ENCODE results near the gene PNKP.

Gene PNKP

DNA sequence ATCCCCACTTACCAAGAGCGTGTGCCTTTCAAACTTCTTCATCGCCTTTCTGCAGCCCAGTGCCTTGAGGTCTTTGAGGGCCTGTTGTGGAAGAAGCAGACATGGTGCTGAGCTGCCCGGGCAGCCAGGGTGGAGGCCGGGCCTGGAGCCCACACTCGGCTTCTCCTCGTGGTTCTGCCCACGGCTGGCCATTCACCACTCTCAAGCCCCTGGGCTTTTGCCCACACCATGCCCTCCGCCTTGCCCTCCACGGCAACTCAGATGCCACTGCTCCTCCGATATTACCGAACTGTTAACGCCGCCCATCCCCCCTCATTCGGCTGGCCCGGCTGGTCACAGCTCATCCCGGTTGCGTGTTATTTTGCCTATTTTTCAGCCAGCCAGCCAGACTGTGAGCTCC, 24.0 kb upstream of the PNKP start:
- no peak for DNase-seq
- in situ Hi-C loops (cut with HindIII; ENCODE audit: low pct_ligation_motif_present, low pct_unique_long_range_greater_than_20kb, low sequenced_read_pairs) = no loop called here

DNA sequence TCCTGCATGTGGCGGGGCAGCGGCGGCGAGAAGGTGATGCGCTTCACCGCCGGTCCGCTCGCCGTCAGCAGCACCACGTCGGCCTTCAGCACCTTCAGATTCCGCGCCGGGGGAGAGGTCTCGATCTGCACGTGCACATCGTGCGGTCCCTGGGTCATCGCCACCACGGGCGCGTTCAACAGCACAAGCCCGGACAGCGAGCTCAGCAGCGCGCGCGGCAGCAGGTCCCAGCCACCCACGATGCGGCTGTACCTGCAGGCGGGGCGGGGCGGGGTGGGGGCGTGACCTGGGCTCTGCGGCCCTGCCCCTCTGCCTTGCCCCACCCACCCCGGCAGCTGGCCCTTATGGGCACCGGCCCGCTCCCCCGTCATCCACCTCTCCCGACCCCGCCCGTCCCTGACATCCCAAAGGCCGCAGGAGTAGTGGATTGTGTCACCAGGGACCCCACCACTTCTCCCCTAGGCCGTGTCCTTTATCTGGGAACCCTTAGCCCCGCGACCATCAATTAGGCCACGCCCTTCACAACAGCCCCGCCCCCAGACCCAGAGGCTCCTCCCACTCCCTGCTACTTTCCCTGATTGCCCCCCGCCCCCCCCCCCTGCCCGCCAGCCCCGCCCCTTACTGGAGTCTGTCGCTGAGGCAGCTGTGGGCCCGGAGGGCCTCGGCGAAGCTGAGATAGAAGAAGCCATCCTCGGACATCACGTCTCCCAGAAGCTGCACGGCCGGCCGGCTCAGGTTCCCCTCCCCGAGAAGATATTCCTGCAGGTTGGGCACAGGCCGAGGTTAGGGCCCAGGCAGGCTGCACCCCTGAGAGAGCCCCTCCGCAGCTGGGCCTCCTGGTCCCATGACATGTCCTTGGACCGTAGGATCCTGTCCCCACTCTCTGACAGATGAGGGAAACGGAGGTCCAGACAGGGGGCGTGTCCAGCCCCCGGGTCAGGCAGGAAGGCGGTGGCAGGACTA, 23.3 kb upstream of the PNKP start:
- DNase-seq = no peak
- in situ Hi-C loops (cut with HindIII; ENCODE audit: low pct_ligation_motif_present, low pct_unique_long_range_greater_than_20kb, low sequenced_read_pairs) = no loop called here

DNA sequence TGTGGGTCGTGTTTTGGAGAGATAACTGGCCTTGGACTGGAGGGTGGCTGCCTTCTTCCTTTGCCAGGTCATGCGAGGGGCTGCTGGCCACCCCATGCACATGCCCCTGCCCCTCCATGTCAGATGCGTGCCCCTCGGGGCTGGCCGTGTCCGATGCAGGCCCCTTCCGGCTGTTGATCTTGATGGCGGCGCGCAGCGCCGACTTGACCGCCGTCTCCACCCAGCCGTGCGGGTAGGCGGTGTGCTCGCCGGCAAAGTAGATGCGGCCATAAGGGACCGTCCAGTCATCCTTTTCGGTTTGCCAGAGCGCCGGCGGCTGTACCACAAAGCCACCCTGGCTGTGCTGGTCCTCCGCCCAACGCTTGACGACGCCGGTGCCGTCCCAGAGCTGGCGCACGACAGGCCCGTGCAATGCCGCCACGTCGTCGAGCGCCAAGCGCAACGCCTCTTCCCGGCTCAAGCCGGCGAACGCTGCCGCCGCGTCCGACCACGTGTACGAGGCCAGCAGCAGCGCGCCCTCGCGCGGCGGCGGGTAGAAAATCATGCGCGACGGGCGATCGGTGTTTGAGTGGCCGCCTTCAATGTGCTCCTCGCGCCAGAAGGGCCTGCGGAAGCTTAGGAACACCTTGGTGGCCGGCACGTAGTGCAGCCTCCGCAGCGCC, 22.4 kb upstream of the PNKP start:
- in situ Hi-C loops (cut with HindIII; ENCODE audit: low pct_ligation_motif_present, low pct_unique_long_range_greater_than_20kb, low sequenced_read_pairs) = no loop called here
- DNase-seq = no peak

DNA sequence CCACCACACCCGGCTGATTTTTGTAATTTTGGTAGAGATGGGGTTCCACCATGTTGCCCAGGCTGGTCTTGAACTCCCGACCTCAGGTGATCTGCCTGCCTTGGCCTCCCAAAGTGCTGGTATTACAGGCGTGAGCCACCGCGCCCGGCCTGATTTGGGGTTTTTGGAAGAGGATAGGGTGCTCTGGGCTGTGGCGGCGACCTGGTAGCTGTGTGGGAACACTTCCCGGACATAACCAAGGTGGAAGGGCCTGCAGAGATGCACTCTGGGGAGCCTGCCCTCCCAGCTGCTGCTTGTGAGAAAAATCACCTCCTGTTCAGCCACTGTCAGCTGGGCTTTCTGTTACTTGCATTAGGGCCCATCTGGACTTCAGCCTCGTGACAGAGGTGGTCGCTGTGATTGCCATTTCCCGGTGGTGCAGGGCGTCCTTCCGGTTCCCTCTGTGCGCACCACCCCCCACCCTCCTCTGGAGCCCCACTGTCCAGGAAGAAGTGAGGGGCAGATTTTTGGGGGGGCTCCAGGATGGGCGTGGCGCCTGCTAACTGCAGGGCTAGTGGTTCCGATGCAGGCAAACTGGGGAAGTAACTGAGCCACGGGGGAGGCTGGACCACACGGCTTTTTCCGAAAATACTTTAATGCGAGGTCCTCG, 21.8 kb upstream of the PNKP start:
- no peak for DNase-seq
- in situ Hi-C loops (cut with HindIII; ENCODE audit: low pct_ligation_motif_present, low pct_unique_long_range_greater_than_20kb, low sequenced_read_pairs) = no loop called here

DNA sequence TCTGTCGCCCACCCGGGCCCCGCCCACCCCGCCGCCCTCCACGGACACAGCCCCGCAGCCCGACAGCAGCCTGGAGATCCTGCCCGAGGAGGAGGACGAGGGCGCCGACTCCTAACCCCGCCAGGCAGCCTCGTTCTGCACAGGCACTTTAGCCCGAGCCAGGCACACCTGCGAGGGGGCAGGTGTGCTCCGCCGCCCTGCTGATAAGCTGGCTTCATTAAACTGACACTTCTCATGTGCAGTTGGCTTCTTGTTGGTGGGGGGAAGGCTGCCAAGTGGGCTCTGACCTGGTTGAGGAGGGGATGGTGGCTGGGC, 21.1 kb upstream of the PNKP start:
- in situ Hi-C loops (cut with HindIII; ENCODE audit: low pct_ligation_motif_present, low pct_unique_long_range_greater_than_20kb, low sequenced_read_pairs) = no loop called here
- no peak for DNase-seq

DNA sequence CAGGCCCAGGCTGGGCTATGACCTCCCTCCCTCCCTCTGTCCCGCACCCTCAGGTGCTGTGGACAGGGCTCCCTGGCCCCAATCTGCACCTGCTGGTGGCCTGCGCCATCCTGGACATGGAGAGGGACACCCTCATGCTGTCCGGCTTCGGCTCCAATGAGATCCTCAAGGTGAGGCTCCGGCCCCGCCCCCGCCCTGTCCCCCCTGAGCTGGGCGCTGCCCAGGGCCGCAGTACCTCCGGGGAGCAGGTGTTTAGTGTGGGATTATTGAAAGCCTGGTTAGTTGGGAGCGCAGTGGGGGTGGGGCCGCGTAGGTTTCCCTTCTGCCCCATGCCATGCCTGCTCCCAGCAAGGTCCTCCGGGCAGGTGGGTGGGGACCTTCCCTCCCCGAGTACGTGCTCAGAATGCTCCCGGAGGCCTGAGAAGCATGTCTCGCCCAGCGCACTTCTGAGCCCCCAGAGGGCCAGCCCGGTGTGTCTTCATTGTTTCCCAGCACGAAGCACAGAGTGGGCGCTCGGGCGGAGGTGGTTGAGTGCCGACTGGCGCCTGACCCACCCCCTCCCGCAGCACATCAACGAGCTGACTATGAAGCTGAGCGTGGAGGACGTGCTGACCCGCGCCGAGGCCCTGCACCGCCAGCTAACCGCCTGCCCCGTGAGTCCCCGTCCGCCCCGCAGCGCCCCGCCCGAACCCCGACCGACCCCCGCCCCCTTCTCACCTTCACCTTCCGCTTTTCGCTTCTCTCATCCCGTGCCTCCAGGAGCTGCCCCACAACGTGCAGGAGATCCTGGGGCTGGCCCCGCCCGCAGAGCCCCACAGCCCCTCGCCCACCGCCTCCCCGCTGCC, 20.5 kb upstream of the PNKP start:
- in situ Hi-C loops (cut with HindIII; ENCODE audit: low pct_ligation_motif_present, low pct_unique_long_range_greater_than_20kb, low sequenced_read_pairs) = no loop called here
- no peak for DNase-seq

DNA sequence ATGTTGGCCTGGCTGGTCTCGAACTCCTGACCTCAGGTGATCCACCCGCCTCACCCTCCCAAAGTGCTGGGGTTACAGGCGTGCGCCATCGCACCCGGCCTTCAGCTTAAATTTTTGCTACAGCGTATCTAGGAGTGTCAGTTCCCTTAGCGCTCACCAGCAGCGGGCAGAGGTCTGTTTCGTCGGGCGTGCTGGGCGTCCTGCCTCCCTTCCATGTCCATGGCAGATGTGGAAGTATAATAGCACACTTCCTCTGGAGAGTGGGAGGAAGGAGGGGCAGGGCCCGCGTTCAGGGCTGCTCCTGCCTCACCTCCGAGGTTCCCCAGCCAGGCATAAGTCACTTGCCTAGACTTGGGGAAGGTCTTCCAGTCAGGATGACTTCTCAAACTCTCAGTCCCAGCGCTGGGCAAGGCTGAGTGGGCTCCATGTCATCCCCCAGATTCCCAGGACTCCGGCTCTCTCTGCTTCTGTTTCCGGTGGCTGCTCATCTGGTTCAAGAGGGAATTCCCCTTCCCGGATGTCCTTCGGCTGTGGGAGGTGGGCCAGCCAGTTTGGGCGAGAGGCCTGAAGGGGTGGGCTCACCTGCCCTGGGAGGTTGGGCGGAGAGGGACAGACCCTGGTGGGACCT, 19.8 kb upstream of the PNKP start:
- in situ Hi-C loops (cut with HindIII; ENCODE audit: low pct_ligation_motif_present, low pct_unique_long_range_greater_than_20kb, low sequenced_read_pairs) = no loop called here
- no peak for DNase-seq

DNA sequence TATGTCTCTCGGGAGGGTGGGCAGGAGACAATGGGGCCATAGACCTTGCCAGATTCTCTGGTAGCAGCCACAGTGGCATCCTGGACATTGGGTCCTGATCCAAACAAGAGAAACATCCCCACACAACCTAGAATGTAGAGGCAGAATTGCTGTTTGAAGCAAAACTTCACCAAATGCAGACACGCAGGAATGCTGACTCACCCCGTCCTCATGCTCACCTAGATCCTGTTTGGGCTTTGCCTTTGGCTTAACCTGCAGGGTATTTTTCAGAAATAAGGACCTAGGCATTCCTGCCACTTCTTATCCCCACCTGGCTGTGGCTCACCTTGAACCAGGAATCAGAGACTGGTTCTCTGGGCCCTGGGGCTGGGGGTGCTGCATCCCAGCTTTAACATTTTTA, 17.4 kb upstream of the PNKP start:
- DNase-seq = no peak
- in situ Hi-C loops (cut with HindIII; ENCODE audit: low pct_ligation_motif_present, low pct_unique_long_range_greater_than_20kb, low sequenced_read_pairs) = no loop called here

DNA sequence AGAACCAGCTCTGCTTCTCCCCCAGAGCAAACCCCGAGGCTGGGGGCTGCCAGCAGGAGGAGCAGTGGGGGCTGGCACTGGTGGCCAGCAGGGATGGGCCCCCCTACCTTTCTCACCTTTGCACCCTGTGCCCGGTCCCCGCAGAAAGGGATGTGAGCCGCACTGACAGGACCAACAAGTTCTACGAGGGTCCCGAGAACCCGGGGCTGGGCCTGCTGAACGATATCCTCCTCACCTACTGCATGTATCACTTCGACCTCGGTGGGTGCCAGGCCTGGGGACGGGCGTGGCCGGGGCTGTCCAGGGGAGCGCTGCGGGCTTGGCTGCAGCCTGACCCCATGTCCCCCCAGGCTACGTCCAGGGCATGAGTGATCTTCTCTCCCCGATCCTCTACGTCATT, 16.7 kb upstream of the PNKP start:
- no peak for DNase-seq
- in situ Hi-C loops (cut with HindIII; ENCODE audit: low pct_ligation_motif_present, low pct_unique_long_range_greater_than_20kb, low sequenced_read_pairs) = no loop called here

DNA sequence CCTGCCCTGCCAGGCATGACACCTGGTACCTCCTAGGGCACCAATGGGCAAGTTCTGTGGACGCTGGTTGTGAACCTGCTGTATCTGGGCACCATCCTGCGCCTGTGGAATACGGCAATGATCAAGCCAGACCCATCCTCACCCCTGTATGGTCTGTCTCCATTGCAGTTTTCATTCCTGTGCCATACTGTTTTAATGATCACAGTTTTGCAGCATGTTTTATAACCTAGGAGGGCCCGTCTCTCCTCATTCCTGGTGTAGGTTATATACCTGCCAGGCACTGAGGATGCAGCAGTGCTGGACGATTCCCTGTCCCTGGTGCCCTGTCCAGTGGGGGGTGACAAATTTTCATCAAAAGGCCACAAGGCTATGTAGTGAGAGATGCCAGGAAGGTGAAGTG, 15.7 kb upstream of the PNKP start:
- in situ Hi-C loops (cut with HindIII; ENCODE audit: low pct_ligation_motif_present, low pct_unique_long_range_greater_than_20kb, low sequenced_read_pairs) = no loop called here
- no peak for DNase-seq

DNA sequence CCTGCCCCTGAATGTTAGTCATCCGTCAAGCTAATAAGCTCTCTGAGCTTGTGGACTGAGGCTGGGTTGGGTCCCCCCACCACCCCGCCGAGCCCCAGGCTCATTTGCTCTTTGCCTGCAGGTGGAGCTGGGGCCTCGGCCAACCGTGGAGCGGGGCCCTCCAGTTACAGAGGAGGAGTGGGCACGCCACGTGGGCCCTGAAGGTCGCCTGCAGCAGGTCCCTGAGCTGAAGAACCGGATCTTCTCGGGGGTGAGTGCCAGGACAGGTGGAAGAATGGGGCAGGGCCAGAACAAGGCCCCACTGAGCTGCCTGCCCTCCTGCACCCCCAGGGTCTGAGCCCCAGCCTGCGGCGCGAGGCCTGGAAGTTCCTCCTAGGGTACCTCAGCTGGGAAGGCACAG, 15.3 kb upstream of the PNKP start:
- no peak for DNase-seq
- in situ Hi-C loops (cut with HindIII; ENCODE audit: low pct_ligation_motif_present, low pct_unique_long_range_greater_than_20kb, low sequenced_read_pairs) = no loop called here

DNA sequence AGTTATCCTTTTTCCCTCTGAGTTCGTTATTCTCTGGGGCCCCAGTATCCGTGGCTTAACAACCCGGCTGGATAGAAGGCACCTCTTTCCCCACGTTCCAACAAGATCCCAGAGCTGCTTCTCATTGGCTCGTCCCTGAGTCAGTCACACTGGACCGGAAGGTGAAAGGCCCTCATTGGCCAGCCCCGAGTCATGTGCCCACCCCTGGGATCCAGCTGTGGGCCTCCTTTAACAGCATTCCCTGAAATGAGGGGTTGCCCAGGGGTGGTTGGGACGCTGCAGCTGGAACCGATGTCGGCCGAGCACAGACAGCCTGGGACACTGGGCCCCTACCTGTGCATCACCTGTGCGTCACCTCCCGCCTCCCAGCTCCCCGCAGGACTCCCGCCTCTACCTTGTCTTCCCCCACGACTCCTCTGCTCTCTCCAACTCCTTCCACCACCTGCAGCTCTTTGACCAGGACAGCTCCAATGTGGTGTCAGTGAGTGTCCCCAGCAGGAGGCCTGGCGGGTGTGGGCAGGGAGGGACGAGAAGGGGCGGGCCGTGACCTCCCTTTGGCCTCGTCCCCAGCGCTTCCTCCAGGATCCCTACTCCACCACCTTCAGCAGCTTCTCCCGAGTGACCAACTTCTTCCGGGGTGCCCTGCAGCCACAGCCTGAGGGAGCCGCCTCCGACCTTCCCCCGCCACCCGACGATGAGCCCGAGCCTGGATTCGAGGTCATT, 14.5 kb upstream of the PNKP start:
- no peak for DNase-seq
- in situ Hi-C loops (cut with HindIII; ENCODE audit: low pct_ligation_motif_present, low pct_unique_long_range_greater_than_20kb, low sequenced_read_pairs) = no loop called here

DNA sequence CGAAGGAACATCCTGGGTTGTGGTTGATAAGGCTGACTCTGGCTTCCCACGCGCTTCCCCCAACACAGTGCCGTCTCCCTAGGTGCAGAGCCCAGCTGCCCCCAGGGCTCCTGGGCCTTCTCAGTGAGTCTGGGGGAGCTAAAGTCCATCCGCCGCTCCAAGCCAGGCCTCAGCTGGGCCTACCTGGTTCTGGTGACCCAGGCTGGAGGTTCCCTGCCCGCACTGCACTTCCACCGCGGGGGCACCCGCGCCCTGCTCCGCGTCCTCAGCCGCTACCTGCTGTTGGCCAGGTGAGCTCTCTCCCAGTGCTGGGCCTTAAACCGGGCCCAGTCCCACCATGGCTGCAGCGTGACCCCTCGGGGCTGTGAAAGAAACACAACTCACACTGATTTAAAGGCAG, 13.8 kb upstream of the PNKP start:
- DNase-seq = no peak
- in situ Hi-C loops (cut with HindIII; ENCODE audit: low pct_ligation_motif_present, low pct_unique_long_range_greater_than_20kb, low sequenced_read_pairs) = no loop called here

DNA sequence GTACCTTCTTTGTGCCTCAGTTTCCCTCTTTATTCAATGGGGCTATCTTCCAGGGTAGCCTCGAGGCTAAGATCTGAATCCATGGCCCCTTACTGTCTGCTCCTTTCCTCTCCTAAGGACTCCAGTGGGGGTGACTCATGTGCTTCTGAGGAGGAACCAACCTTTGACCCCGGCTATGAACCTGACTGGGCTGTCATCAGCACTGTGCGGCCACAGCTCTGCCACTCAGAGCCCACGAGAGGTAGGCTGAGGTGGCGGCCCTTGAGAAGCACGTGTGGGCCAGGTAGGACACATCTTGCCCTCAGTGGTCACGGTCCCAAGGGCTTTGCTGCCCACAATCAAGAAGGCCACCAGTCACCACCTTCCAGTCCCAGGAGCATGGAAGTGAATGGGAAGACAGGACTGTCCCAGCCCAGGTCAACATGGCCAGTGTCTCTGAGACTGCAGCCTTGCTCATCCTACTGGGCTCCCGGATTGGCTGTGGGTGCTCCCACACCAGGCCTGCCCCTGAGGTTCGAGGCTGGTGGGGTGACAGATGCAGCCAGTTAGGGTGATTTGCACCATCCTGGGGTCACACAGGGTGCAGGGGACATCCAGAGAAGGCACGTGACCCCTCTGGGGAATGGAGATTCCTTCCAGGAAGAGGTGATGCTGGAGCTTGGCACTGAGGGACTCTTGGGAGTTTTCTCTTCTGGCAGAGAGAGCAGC, 12.9 kb upstream of the PNKP start:
- in situ Hi-C loops (cut with HindIII; ENCODE audit: low pct_ligation_motif_present, low pct_unique_long_range_greater_than_20kb, low sequenced_read_pairs) = no loop called here
- no peak for DNase-seq

DNA sequence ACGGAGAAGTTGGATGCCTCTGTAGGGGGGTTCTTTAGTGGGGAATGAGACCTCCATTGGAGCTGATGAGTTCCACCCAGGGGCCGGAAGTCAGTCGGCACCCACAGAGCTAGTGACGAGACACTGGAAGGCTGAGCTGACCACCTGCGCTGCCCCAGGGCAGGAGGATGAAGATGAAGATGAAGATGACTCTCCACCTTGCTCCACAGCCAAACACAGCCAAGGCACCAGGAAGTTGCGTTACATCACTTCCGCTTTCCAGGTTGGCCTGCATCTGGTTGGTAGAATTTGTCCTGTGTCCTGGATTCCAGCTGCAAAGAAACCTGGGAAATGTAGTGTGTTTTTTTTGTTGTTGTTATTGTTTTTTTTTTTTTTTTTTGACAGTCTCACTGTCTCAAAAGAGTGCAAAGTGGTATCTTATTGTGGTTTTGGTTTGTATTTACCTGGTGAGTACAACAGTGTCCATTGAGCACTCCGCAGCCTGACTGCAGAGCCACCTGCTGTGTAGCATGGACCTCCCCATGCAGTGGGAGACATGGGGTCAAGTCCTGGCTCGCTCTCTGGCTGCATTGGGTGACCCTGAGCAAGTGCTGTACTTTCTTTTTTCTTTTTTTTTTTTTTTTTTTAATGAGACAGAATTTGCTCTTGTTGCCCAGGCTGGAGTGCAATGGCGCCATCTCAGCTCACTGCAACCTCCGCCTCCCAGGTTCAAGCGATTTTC, 12.0 kb upstream of the PNKP start:
- in situ Hi-C loops (cut with HindIII; ENCODE audit: low pct_ligation_motif_present, low pct_unique_long_range_greater_than_20kb, low sequenced_read_pairs) = no loop called here
- DNase-seq = no peak

DNA sequence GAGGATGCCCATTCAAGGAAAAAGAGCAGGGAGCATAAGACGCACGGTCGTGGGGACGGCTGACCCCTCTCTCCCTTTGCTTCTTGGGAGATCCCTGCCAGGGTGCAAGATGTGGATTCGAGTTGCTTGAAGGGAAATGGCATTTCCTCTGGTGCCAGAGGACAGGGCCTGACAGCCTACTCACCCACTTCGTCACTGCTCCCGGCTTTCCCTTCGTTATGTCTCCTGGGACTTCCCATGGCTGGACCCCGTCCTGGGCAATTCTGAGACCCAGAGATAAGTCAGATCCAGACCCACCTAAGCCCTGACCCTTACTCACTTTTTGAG, 11.3 kb upstream of the PNKP start:
- DNase-seq = no peak
- in situ Hi-C loops (cut with HindIII; ENCODE audit: low pct_ligation_motif_present, low pct_unique_long_range_greater_than_20kb, low sequenced_read_pairs) = no loop called here
